H9 (cell line): ENCODE measurements around the gene CDC42SE1. TPM values are rescaled to one million over a fixed set of nuclear protein-coding genes. Genes with fewer than 3 reads are reported as not detected.

Experiments
- DNase-seq: peaks from one replicate; pipeline ENCODE4 v3.0.0-alpha.2; 2017
- H2AFZ ChIP-seq: one replicate; pipeline ENCODE4 v1.6.1; 2013; ENCODE audit warnings: mild to moderate bottlenecking, low read length, control low read depth, moderate library complexity
- H2AK5ac ChIP-seq: 2 replicates; pipeline ENCODE4 v1.6.1; 2013; ENCODE audit warnings: low read length, control low read depth, mixed read lengths; ENCODE audit not compliant: insufficient read length
- H2BK120ac ChIP-seq: one replicate; pipeline ENCODE4 v1.6.1; 2013; ENCODE audit warnings: low read depth, mild to moderate bottlenecking, low read length, control low read depth, inconsistent platforms; ENCODE audit not compliant: poor library complexity, severe bottlenecking
- H2BK12ac ChIP-seq: 2 replicates; pipeline ENCODE4 v1.6.1; 2013; ENCODE audit warnings: low read length, control low read depth, mixed read lengths, low read depth; ENCODE audit not compliant: insufficient read length
- H2BK15ac ChIP-seq: 2 replicates; pipeline ENCODE4 v1.6.1; 2013; ENCODE audit warnings: low read depth, low read length, control low read depth
- H2BK20ac ChIP-seq: one replicate; pipeline ENCODE4 v1.6.1; 2013; ENCODE audit warnings: low read depth, mild to moderate bottlenecking, low read length, control low read depth, inconsistent platforms; ENCODE audit not compliant: poor library complexity, severe bottlenecking
- H2BK5ac ChIP-seq: 2 replicates; pipeline ENCODE4 v1.6.1; 2013; ENCODE audit warnings: low read length, control low read depth, mixed read lengths; ENCODE audit not compliant: insufficient read length
- H3K14ac ChIP-seq: 2 replicates; pipeline ENCODE4 v1.6.1; 2013; ENCODE audit warnings: low read length, control low read depth; ENCODE audit not compliant: insufficient read depth
- H3K18ac ChIP-seq: 2 replicates; pipeline ENCODE4 v1.6.1; 2013; ENCODE audit warnings: low read depth, mild to moderate bottlenecking, mixed read lengths, low read length, control low read depth; ENCODE audit not compliant: insufficient read length
- H3K23ac ChIP-seq: 2 replicates; pipeline ENCODE4 v1.6.1; 2013; ENCODE audit warnings: low read length, control low read depth, mixed read lengths, low read depth; ENCODE audit not compliant: insufficient read length
- H3K23me2 ChIP-seq: 2 replicates; pipeline ENCODE4 v1.6.1; 2013; ENCODE audit warnings: low read depth, mild to moderate bottlenecking, mixed read lengths, low read length, control low read depth; ENCODE audit not compliant: insufficient read length, poor library complexity, severe bottlenecking
- H3K27ac ChIP-seq: 2 replicates; pipeline ENCODE4 v1.5.1; 2013; ENCODE audit warnings: low read length, control low read depth, mixed read lengths, low read depth; ENCODE audit not compliant: insufficient read length
- H3K27me3 ChIP-seq: 2 replicates; pipeline ENCODE4 v1.6.1; 2013; ENCODE audit warnings: low read length, control low read depth, inconsistent platforms; ENCODE audit not compliant: insufficient read depth
- H3K4ac ChIP-seq: 2 replicates; pipeline ENCODE4 v1.6.1; 2013; ENCODE audit warnings: low read depth, mild to moderate bottlenecking, control low read depth, inconsistent platforms, low read length, moderate library complexity
- H3K4me1 ChIP-seq: 2 replicates; pipeline ENCODE4 v1.6.1; 2013; ENCODE audit warnings: low read length, control low read depth, inconsistent platforms; ENCODE audit not compliant: insufficient read depth
- H3K4me2 ChIP-seq: 2 replicates; pipeline ENCODE4 v1.6.1; 2013; ENCODE audit warnings: low read length, control low read depth, mixed read lengths; ENCODE audit not compliant: insufficient read length, insufficient read depth
- H3K56ac ChIP-seq: 2 replicates; pipeline ENCODE4 v1.6.1; 2013; ENCODE audit warnings: low read depth, mild to moderate bottlenecking, mixed read lengths, low read length, control low read depth; ENCODE audit not compliant: insufficient read length
- H3K79me1 ChIP-seq: 2 replicates; pipeline ENCODE4 v1.6.1; 2013; ENCODE audit warnings: low read depth, mild to moderate bottlenecking, moderate library complexity, low read length, control low read depth, inconsistent platforms; ENCODE audit not compliant: insufficient read depth, poor library complexity, severe bottlenecking
- H3K79me2 ChIP-seq: 2 replicates; pipeline ENCODE4 v1.6.1; 2013; ENCODE audit warnings: low read length, control low read depth, inconsistent platforms; ENCODE audit not compliant: insufficient read depth
- H3K9ac ChIP-seq: 2 replicates; pipeline ENCODE4 v1.6.1; 2013; ENCODE audit warnings: low read length, control low read depth, mixed read lengths; ENCODE audit not compliant: insufficient read length; ENCODE audit errors: extremely low read depth
- H3K9me3 ChIP-seq: one replicate; pipeline ENCODE4 v1.6.1; 2013; ENCODE audit warnings: low read depth, low read length, inconsistent platforms; ENCODE audit not compliant: control insufficient read depth
- H3T11ph ChIP-seq: one replicate; pipeline ENCODE4 v1.6.1; 2013; ENCODE audit warnings: mild to moderate bottlenecking, low read length, control low read depth, inconsistent platforms
- H4K20me1 ChIP-seq: one replicate; pipeline ENCODE4 v1.6.1; 2013; ENCODE audit not compliant: control insufficient read depth, insufficient read length, insufficient read depth
- H4K5ac ChIP-seq: 2 replicates; pipeline ENCODE4 v1.6.1; 2013; ENCODE audit warnings: low read depth, mild to moderate bottlenecking, mixed read lengths, low read length, control low read depth; ENCODE audit not compliant: insufficient read length
- H4K8ac ChIP-seq: replicated peaks from 2 replicates; pipeline ENCODE4 v1.6.1; 2013; ENCODE audit warnings: low read length, control low read depth, mixed read lengths, low read depth; ENCODE audit not compliant: insufficient read length
- H4K91ac ChIP-seq: 2 replicates; pipeline ENCODE4 v1.6.1; 2013; ENCODE audit warnings: low read depth, mild to moderate bottlenecking, moderate library complexity, mixed read lengths, low read length, control low read depth; ENCODE audit not compliant: insufficient read length
- H3K27ac Mint-ChIP-seq, 3 experiments: 2 replicates in 2 of 3; 3 replicates in 1 of 3; pipeline ENCODE4 v1.8.0; 2020 to 2021; ENCODE audit warnings: mixed read lengths in 3 of 3, mild to moderate bottlenecking in 1 of 3, moderate library complexity in 1 of 3
- H3K27me3 Mint-ChIP-seq: 2 replicates; pipeline ENCODE4 v1.8.0; 2021; ENCODE audit warnings: low read depth, mild to moderate bottlenecking, moderate library complexity, mixed read lengths
- H3K36me3 Mint-ChIP-seq, 3 experiments: 2 replicates in 2 of 3; 3 replicates in 1 of 3; pipeline ENCODE4 v1.8.0; 2020 to 2021; ENCODE audit warnings: low read depth in 3 of 3, mixed read lengths in 3 of 3; ENCODE audit not compliant: insufficient read depth in 1 of 3
- H3K4me1 Mint-ChIP-seq, 2 experiments: 2 replicates each; pipeline ENCODE4 v1.8.0; 2020; ENCODE audit warnings: mixed read lengths in 2 of 2
- H3K4me3 Mint-ChIP-seq, 2 experiments: 2 replicates in 1 of 2; 3 replicates in 1 of 2; pipeline ENCODE4 v1.8.0; 2020 to 2021; ENCODE audit warnings: mild to moderate bottlenecking in 2 of 2, mixed read lengths in 2 of 2, moderate library complexity in 1 of 2
- H3K9me3 Mint-ChIP-seq, 2 experiments: 2 replicates in 1 of 2; 3 replicates in 1 of 2; pipeline ENCODE4 v1.8.0; 2020; ENCODE audit warnings: mild to moderate bottlenecking in 2 of 2, mixed read lengths in 2 of 2, moderate library complexity in 1 of 2
- CTCF ChIP-seq: fragments of 200-600 bp; sonication (generic); conservative IDR thresholded peaks from 3 replicates; pipeline ENCODE4 v1.8.0; 2021; ENCODE audit warnings: antibody characterized with exemption, mild to moderate bottlenecking
- whole genome bisulfite sequencing: extraction: QIAGEN DNeasy Blood & Tissue Kit; methylation state at CpG from one replicate; pipeline ENCODE4 v1.1.7; 2013; ENCODE audit warnings: missing lambda C conversion rate, low lambda C conversion rate, mixed read lengths; ENCODE audit not compliant: insufficient read length; ENCODE audit errors: extremely low coverage; 5-methylcytosine and 5-hydroxymethylcytosine counted together
- total RNA-seq: library from RNA; stranded (reverse); gene quantifications from 2 replicates; pipeline ENCODE4 v1.2.1, GENCODE V29; 2021

The CDC42SE1 gene
- total RNA-seq, 1 experiment from 2014 or later: 87.3 TPM

- no peak overlapping the region for H3K23ac ChIP-seq
- no peak overlapping the region for H2BK20ac ChIP-seq
- no peaks in the 10 kb centered on the region for H3K79me2 ChIP-seq
- no peaks in the 10 kb centered on the region for H3K23me2 ChIP-seq
- no CpG with 5 or more reads among the region's 4 CpGs for WGBS
- no peak overlapping the region for H3K18ac ChIP-seq
- no peaks in the 10 kb centered on the region for H3K79me1 ChIP-seq
- H3K9me3 Mint-ChIP-seq: no peaks in the 10 kb centered on the region
- H3K4me2 ChIP-seq: no peak overlapping the region
- H2BK120ac ChIP-seq: no peak overlapping the region
- no peak overlapping the region for H4K8ac ChIP-seq
- no peak overlapping the region for H3K56ac ChIP-seq
- no peak overlapping the region for H2BK15ac ChIP-seq
- no peak overlapping the region for H2BK12ac ChIP-seq
- H3K4ac ChIP-seq: no peak overlapping the region
- H3T11ph ChIP-seq: no peak overlapping the region
- H2AFZ ChIP-seq: no peak overlapping the region
- no peaks in the 10 kb centered on the region for H3K27me3 Mint-ChIP-seq
- H3K4me1 Mint-ChIP-seq: peaks cover 6 to 8% of the 10 kb centered on the region in 2 experiments
- H4K20me1 ChIP-seq: no peaks in the 10 kb centered on the region
- no peaks in the 10 kb centered on the region for H3K9me3 ChIP-seq
- DNase-seq: no peak
- H3K27me3 ChIP-seq: no peaks in the 10 kb centered on the region
- H2BK5ac ChIP-seq: no peak overlapping the region
- no peaks in the 10 kb centered on the region for H3K4me1 ChIP-seq
- no peak overlapping the region for H4K91ac ChIP-seq
- TF ChIP-seq CTCF: no peak
- H3K27ac Mint-ChIP-seq: no peak overlapping the region; a peak in 1 of 7 replicates
- H3K36me3 Mint-ChIP-seq: no peaks in the 10 kb centered on the region
- H3K9ac ChIP-seq: no peak overlapping the region
- no peak overlapping the region for H2AK5ac ChIP-seq
- no peak overlapping the region for H3K27ac ChIP-seq
- no peak overlapping the region for H3K14ac ChIP-seq
- no peak overlapping the region for H3K4me3 Mint-ChIP-seq
- no peak overlapping the region for H4K5ac ChIP-seq
Observed at GRCh38 chr1:151085953-151086559, 26.6 kb upstream of the CDC42SE1 start.
